ENCODE measurements around the gene GRIK1.

- TF ChIP-seq CTCF (IDR thresholded peaks at IDR 0.05; ENCODE audit: poor library complexity, severe bottlenecking) (no peak), POLR2AphosphoS5 (IDR thresholded peaks at IDR 0.05) (no peak), TAF1 (IDR thresholded peaks at IDR 0.05; ENCODE audit: low read depth) (no peak)
Observed at GRCh38 chr21:29857150-29857549, 82.6 kb downstream of the GRIK1 start.
